Activated CD4-positive, alpha-beta T cell treated with anti-CD3 and anti-CD28 coated beads, Interleukin-10, Interleukin-2, amounts not matched to agents 100 ng/mL and 50 ng/mL, durations not matched to agents 16 hours and 8 hours (primary cell): ENCODE data around the gene PRR14.
"Not testable (repeated sequence)": the region's sequence is repeated elsewhere in the genome, so short reads cannot be mapped to it uniquely, and the experiment has no call there.

Experiments
- DNase-seq: peaks from one replicate; pipeline ENCODE4 v3.0.0-alpha.2; 2020

The PRR14 gene

DNA sequence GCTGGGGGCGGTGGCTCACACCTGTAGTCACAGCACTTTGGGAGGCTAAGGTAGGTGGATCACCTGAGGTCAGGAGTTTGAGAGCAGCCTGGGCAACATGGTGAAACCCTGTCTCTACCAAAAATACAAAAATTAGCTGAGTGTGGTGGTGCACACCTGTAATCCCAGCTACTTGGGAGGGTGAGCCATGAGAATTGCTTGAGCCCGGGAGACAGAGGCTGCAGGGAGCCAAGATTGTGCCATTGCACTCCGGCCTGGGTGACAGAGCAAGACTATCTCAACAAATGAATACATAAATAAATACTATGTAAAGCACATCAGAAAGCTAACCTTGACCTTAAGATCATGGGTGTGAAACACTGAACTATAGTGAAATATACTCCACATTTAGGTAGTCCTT, 45.9 kb downstream of the PRR14 start:
- DNase-seq, result not testable (repeated sequence)

DNA sequence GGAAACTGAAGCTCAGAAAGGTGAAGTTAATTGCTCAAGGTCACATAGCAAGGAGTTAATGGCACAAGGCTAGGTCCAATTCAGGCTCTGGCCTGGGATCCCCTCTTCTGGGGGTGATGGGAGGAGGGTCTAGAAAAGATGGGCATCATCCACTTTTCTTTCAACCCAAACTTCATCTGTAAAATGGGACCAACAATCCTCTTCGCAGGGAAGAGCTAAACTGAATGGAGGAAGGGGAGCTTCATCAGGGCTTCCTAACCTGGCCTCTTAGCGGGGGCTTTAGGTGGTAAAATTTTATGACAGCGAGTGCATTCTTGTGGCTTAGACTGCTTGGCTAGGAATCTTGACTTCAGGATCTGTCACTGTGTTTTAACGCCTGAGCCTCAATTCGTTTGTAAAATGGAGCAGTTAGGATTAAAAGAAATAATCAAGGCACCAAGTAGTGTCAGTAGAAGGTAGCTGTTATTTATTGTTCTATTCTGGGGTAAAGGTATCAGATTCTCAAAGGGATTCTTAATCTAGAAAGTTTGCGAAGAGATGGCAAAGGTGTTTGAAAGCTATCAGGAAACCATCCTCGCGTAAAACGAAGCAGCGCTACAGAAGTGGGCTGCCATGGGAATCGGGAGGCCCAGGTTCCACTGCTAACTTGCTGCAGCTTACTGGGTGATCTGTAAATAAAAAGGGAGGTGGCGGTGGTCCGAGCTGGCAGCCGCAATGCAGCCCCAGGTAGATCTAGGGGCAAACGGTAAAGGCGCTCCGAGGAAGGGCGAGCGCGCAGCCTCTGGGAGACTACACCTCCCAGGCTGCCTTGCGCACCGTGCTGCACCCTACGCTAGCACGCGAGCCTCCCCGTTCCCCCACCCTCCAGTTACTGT, 46.7 kb downstream of the PRR14 start:
- DNase-seq, result no peak

DNA sequence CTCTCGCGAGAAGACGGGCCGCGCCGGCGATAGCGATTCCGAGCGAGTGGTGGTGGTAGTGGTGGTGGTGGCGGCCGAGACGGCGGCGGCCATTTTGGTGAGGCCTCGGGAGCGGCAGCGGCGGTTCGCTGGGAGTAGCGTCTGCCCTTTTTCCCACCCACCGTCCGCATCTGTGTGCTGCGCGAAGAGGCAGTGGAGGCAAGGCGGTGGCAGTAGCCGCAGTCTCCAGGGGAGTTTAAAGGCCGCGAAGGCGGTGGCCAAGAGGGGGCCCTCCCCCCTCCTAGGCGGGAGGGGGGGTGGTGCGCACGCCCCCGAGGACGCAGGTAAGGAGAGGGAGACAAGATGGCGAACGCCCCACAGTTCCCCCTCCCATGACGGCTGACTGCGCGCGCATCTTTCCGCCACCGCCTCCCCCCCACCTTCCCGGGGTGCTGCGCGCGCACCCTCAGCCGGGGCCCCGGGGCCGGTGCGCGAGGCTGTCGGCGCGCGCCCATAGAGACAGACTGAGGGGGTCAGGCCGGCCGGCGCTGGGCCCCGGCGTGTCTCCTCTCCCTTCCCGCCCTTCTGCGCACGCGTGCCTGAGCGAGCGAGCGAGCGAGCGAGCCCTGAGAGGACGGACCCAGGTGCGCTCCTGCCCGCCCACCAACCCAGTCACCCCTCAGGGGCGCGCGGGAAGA, 47.5 kb downstream of the PRR14 start:
- DNase-seq, result peak; percentile 100

DNA sequence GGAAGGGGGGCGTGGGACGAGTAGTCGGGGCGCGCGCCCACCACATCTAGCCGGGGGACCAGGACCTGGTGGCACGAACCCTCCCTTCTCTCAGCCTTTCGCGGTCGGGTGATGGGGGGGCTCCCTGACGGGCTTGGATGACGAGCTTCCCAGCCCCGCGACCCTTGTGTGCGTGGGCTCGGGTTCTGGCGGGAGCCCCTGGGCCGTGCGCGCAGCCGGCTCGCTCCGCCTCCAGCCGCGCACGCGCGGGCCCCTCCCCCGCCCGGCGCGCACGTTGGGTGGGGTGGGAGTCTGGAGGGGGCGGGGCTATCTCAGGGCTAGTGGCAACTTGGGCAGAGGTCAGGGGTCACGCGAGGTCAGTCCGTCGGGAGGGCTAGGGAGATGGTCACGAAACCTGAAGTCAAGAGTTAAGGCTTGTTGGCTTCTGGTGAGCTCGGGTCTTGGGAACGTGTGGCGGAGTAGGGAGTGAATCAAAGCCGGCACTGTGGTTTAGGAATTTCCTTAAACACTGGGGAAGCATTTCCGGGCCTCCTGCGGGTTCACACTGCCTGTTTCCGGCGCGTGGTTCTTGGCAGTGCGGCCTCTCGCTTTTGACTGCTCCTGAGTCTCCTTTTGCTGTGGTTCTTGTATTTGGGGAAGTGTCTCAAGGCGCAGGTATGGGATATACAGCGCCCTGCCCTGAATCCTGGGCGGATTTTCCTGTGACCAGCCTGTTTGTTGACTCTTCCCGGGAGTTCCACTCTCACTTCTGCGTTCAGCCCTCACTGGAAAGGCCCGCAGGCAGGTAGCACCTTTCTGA, 48.3 kb downstream of the PRR14 start, which contains the start of gene SRCAP:
Gene SRCAP, plus strand, starts transcription at position 356 of the 799 bp plus-strand sequence. CDS start 1,654 bp downstream, outside the sequence.
- peak; percentile 94 for DNase-seq

DNA sequence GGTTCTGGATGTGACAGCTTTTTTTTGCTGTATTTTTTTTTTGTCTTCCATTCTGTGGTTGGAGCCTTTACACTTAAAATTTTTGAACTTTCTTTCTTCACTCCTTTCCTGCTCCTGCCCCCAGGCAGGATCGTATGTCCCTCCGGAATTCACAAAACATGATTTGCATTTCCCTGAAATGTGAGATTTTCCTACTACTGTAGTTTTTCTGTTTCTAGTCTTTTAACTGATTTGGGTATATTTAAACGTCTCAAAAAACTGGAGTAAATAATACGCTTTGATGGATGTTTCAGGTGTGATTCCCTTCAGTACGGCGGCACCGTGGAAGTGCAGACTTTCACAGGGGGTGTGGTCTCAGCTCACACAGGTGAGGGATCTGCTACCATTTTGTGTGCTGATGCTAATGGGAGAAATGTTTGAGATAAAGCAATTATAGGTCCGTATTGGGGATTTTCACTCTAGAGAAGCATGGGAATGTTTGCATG, 48.9 kb downstream of the PRR14 start:
- no peak for DNase-seq

DNA sequence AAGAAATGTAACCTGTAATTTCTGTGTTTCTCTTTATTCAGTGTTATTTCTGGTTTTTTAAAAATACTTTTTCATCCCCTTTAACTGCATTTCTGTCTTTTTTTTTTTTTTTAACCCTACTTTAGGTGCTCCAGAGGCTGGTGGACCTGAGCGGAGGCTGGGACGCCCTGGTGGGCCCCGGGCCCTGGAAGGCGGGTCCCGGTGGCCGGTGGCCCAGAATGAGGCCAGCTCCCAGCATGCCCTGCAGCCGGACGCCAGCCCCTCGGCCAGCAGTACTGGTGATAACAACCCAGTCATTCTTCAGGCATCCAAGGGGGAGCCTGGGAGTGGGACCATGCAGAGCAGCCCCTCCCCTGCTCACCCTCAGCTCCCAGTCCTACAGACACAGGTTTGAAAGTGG, 49.7 kb downstream of the PRR14 start:
- DNase-seq, result no peak

DNA sequence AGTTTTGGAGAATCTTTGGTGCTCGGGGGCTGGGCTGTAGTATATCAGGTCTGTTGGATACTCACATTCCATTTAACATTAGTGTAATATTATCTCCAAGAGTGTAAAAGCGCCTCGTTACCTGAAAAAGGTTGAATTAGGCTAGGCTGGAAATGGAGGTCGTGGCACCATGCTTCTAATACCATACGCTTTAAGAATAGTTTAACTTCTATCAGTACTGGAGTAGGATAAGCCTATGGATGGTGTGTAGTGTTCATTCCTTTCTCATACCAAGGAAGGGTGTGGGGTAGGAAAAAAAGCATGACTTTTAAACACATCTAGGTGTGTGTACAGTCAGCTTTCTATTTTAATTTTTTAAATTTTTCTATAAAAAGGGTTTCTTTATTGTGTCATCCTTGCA, 50.2 kb downstream of the PRR14 start:
- DNase-seq, result no peak

DNA sequence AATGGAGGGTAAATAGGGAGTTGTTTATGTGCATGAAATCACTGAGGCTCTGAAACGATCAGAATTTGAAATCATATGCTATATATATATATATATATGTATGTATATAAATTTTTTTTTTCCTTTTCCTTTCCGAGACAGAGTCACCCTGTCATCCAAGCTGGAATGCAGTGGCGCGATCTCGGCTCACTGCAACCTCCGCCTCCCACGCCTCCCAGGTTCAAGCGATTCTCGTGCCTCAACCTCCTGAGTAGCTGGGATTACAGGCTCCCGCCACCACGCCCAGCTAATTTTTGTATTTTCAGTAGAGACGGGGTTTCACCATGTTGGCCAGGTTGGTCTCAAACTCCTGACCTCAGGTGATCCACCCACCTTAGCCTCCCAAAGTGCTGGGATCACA, 52.3 kb downstream of the PRR14 start:
- DNase-seq, result not testable (repeated sequence)

DNA sequence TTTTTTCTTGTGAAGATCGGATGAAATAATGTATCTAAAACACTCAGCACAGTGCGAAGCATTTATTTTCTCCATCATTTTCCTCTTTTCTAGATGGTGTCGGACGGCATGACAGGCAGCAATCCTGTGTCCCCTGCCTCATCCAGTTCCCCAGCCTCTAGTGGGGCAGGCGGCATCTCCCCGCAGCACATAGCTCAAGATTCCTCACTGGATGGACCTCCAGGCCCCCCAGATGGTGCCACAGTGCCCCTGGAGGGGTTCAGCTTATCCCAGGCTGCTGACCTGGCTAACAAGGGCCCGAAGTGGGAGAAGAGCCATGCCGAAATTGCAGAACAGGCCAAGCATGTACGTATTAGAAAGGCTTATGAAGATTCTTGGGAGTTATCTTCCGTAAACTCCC, 53.2 kb downstream of the PRR14 start:
- no peak for DNase-seq
